Colonic mucosa (tissue), 4 donors: ENCODE data around the gene PIEZO2. TPM values are rescaled to one million over a fixed set of nuclear protein-coding genes. Genes with fewer than 3 reads are reported as not detected.

ENCODE experiments used
- DNase-seq: peaks from one replicate; pipeline ENCODE4 v3.0.0-alpha.2; 2020
- H3K27ac ChIP-seq: fragments of 200-600 bp; one replicate; pipeline ENCODE4 v1.8.0; 2021
- H3K27me3 ChIP-seq: fragments of 200-600 bp; one replicate; pipeline ENCODE4 v1.8.0; 2021
- H3K36me3 ChIP-seq: fragments of 200-600 bp; one replicate; pipeline ENCODE4 v1.8.0; 2021
- H3K4me1 ChIP-seq: fragments of 200-600 bp; one replicate; pipeline ENCODE4 v1.8.0; 2021; ENCODE audit warnings: mild to moderate bottlenecking
- H3K4me3 ChIP-seq: fragments of 200-600 bp; one replicate; pipeline ENCODE4 v1.8.0; 2021
- H3K9ac ChIP-seq, 2 donors: one replicate each; pipeline ENCODE4 v1.7.0; 2013; ENCODE audit warnings: control low read depth in 2 of 2, low read depth in 2 of 2, low read length in 2 of 2
- H3K9me3 ChIP-seq: fragments of 200-600 bp; one replicate; pipeline ENCODE4 v1.8.0; 2021
- CTCF ChIP-seq: fragments of 200-600 bp; IDR thresholded peaks from one replicate; pipeline ENCODE4 v1.8.0; 2022; ENCODE audit warnings: antibody characterized with exemption, mild to moderate bottlenecking
- intact Hi-C: fragments of 100-400 bp; cut with DNase I; formaldehyde crosslinking; loops from one replicate; pipeline ENCODE4 v1.14.1; 2022
- total RNA-seq, 2 donors: library from RNA; stranded (reverse); fragmentation: NEBNext Ultra II Directional in 1 of 2; extraction: Animal tissue kit (Norgen Biotek cat#: 25700) in 1 of 2; gene quantifications; one replicate each; pipeline ENCODE4 v1.2.1, GENCODE V29; 2021
- donor health status: healthy.
- donor health status: DM: no; HTN: no; CAD: no.
- donor health status: DM: no; HTN: no; CAD: no.

PIEZO2 gene
- total RNA-seq, 2 donors from 2014 or later = 0.79 to 4.0 TPM

- no peaks in the 10 kb centered on the region for H3K9me3 ChIP-seq
- H3K27ac ChIP-seq = no peak overlapping the region
- DNase-seq = no peak
- H3K36me3 ChIP-seq = no peaks in the 10 kb centered on the region
- H3K27me3 ChIP-seq = no peaks in the 10 kb centered on the region
- intact Hi-C loops = no loop called here
- H3K9ac ChIP-seq = no peak overlapping the region
- no peak overlapping the region for H3K4me3 ChIP-seq
- TF ChIP-seq CTCF = no peak
- no peaks in the 10 kb centered on the region for H3K4me1 ChIP-seq
These were observed 147.1 kb downstream of the PIEZO2 start for GRCh38 chr18:11002277-11002676.

GRCh38 chr18:11000071-11000470, 149.3 kb downstream of the PIEZO2 start:
- no peak overlapping the region for H3K27ac ChIP-seq
- intact Hi-C loops = no loop called here

GRCh38 chr18:10997885-10998284, 151.5 kb downstream of the PIEZO2 start:
- Histone ChIP-seq H3K9me3 (no peaks in the 10 kb centered on the region), H3K27ac (no peak overlapping the region), H3K4me1 (no peaks in the 10 kb centered on the region), H3K27me3 (no peaks in the 10 kb centered on the region), H3K4me3 (no peak overlapping the region), H3K9ac (no peak overlapping the region), H3K36me3 (no peaks in the 10 kb centered on the region)
- no peak for TF ChIP-seq CTCF
- intact Hi-C loops = no loop called here
- DNase-seq = no peak

More at GRCh38 chr18:11000071-11000470, 149.3 kb downstream of the PIEZO2 start:
- H3K4me3 ChIP-seq = no peak overlapping the region
- no peak for TF ChIP-seq CTCF
- H3K36me3 ChIP-seq = no peaks in the 10 kb centered on the region
- no peaks in the 10 kb centered on the region for H3K4me1 ChIP-seq
- H3K9ac ChIP-seq = no peak overlapping the region
- H3K27me3 ChIP-seq = no peaks in the 10 kb centered on the region
- DNase-seq = no peak
- no peaks in the 10 kb centered on the region for H3K9me3 ChIP-seq

GRCh38 chr18:10995550-10995949, 153.8 kb downstream of the PIEZO2 start:
- no peak for DNase-seq
- H3K36me3 ChIP-seq = no peaks in the 10 kb centered on the region
- intact Hi-C loops = no loop called here
- H3K27ac ChIP-seq = no peak overlapping the region
- TF ChIP-seq CTCF = no peak
- H3K9me3 ChIP-seq = no peaks in the 10 kb centered on the region
- no peak overlapping the region for H3K4me3 ChIP-seq
- H3K4me1 ChIP-seq = no peaks in the 10 kb centered on the region
- no peak overlapping the region for H3K9ac ChIP-seq
- no peaks in the 10 kb centered on the region for H3K27me3 ChIP-seq

GRCh38 chr18:10989486-10989885, 159.9 kb downstream of the PIEZO2 start:
- intact Hi-C loops = no loop called here
- no peak for DNase-seq
- no peak for TF ChIP-seq CTCF
- no peak overlapping the region for H3K9ac ChIP-seq
- H3K36me3 ChIP-seq = no peaks in the 10 kb centered on the region
- H3K9me3 ChIP-seq = no peaks in the 10 kb centered on the region
- H3K27me3 ChIP-seq = no peaks in the 10 kb centered on the region
- H3K4me1 ChIP-seq = no peaks in the 10 kb centered on the region
- H3K4me3 ChIP-seq = no peak overlapping the region
- no peak overlapping the region for H3K27ac ChIP-seq

- no peaks in the 10 kb centered on the region for H3K27me3 ChIP-seq
- H3K4me1 ChIP-seq = no peaks in the 10 kb centered on the region
- H3K4me3 ChIP-seq = no peak overlapping the region
- no peak for TF ChIP-seq CTCF
- H3K9ac ChIP-seq = no peak overlapping the region
- DNase-seq = no peak
- intact Hi-C loops = no loop called here
- H3K36me3 ChIP-seq = no peaks in the 10 kb centered on the region
- no peaks in the 10 kb centered on the region for H3K9me3 ChIP-seq
- no peak overlapping the region for H3K27ac ChIP-seq
These were observed 163.7 kb downstream of the PIEZO2 start for GRCh38 chr18:10985689-10986088.
